HL-60/S4 treated with phorbol 12-myristate 13-acetate at 8.2 ng/mL for 4 days and 3 days (cell line): ENCODE results near the gene INTU.
"Not testable (repeated sequence)": the region's sequence is repeated elsewhere in the genome, so short reads cannot be mapped to it uniquely, and the experiment has no call there.

Source experiments
- in situ Hi-C: fragments of 300-500 bp; cut with MboI; formaldehyde crosslinking; loops from 2 replicates; pipeline ENCODE4 v1.15.0; 2022; ENCODE audit warnings: low sequenced_read_pairs

Gene INTU

GRCh38 chr4:127641524-127641923 lies 8.8 kb downstream of the INTU start:
- in situ Hi-C loops, result no loop called here

GRCh38 chr4:127642169-127642568 lies 9.4 kb downstream of the INTU start:
- in situ Hi-C loops, result no loop called here

- in situ Hi-C loops, result no loop called here
Measured at GRCh38 chr4:127643791-127644190, 11.0 kb downstream of the INTU start.

GRCh38 chr4:127648061-127648460 lies 15.3 kb downstream of the INTU start:
- in situ Hi-C loops, result no loop called here

GRCh38 chr4:127655590-127655989 lies 22.8 kb downstream of the INTU start:
- in situ Hi-C loops, result not testable (repeated sequence)

GRCh38 chr4:127656047-127656680 lies 23.4 kb downstream of the INTU start:
- in situ Hi-C loops, result no loop called here

GRCh38 chr4:127660284-127660885 lies 27.6 kb downstream of the INTU start:
- in situ Hi-C loops, result no loop called here

- in situ Hi-C loops, result no loop called here
Measured at GRCh38 chr4:127667116-127667515, 34.4 kb downstream of the INTU start.

- in situ Hi-C loops, result no loop called here
Measured at GRCh38 chr4:127667772-127668171, 35.0 kb downstream of the INTU start.

- in situ Hi-C loops, result no loop called here
Measured at GRCh38 chr4:127668770-127669169, 36.0 kb downstream of the INTU start.

- in situ Hi-C loops, result no loop called here
Measured at GRCh38 chr4:127669691-127670090, 36.9 kb downstream of the INTU start.

GRCh38 chr4:127672111-127672510 lies 39.4 kb downstream of the INTU start:
- in situ Hi-C loops, result no loop called here

- in situ Hi-C loops, result no loop called here
Measured at GRCh38 chr4:127685292-127685691, 52.5 kb downstream of the INTU start.

GRCh38 chr4:127686658-127687057 lies 53.9 kb downstream of the INTU start:
- in situ Hi-C loops, result no loop called here

GRCh38 chr4:127687580-127687979 lies 54.8 kb downstream of the INTU start:
- in situ Hi-C loops, result no loop called here

- in situ Hi-C loops, result no loop called here
Measured at GRCh38 chr4:127698789-127699200, 66.0 kb downstream of the INTU start.

- in situ Hi-C loops, result no loop called here
Measured at GRCh38 chr4:127708985-127709384, 76.2 kb downstream of the INTU start.

GRCh38 chr4:127709456-127709855 lies 76.7 kb downstream of the INTU start:
- in situ Hi-C loops, result no loop called here

GRCh38 chr4:127730142-127730913 lies 97.6 kb downstream of the INTU start, which contains the start of gene SLC25A31:
SLC25A31 (plus strand) TSS chr4:127730400; CDS start chr4:127730546, 146 bp downstream.
- in situ Hi-C loops, result no loop called here

GRCh38 chr4:127731406-127731805 lies 98.6 kb downstream of the INTU start:
- in situ Hi-C loops, result no loop called here

- in situ Hi-C loops, result no loop called here
Measured at GRCh38 chr4:127732623-127733328, 100.0 kb downstream of the INTU start.
